K562 (cell line): ENCODE data around the gene POLR2L. TPM values are rescaled to one million over a fixed set of nuclear protein-coding genes. Genes with fewer than 3 reads are reported as not detected.

Source experiments
- BRD9 ChIP-seq: fragments of 450-650 bp; IDR thresholded peaks from 2 replicates; pipeline ENCODE4 v1.6.1; 2018; ENCODE audit warnings: low read depth; ENCODE audit not compliant: partially characterized antibody
- CBFB ChIP-seq: sonication (generic); formaldehyde crosslinking; IDR thresholded peaks from 2 replicates; pipeline ENCODE4 v1.4.0; 2020; ENCODE audit warnings: mild to moderate bottlenecking, missing genetic modification reagents
- CBX8 ChIP-seq: fragments of 200-600 bp; sonication (generic); IDR thresholded peaks from 2 replicates; pipeline ENCODE4 v1.6.1; 2012; ENCODE audit warnings: borderline replicate concordance, mixed run types, low read depth, mild to moderate bottlenecking, moderate library complexity, mixed read lengths, low read length, control low read depth, inconsistent platforms; ENCODE audit not compliant: poor library complexity, severe bottlenecking; ENCODE audit errors: extremely low read depth
- CREBBP ChIP-seq: IDR thresholded peaks from one replicate; pipeline ENCODE4 v1.6.1; 2012; ENCODE audit warnings: low read depth, mild to moderate bottlenecking, control low read depth, inconsistent platforms, low read length
- ETV5 ChIP-seq: sonication (generic); formaldehyde crosslinking; IDR thresholded peaks from 2 replicates; pipeline ENCODE4 v1.4.0; 2020; ENCODE audit warnings: low read depth, mild to moderate bottlenecking, missing genetic modification reagents
- GTF2A2 ChIP-seq: IDR thresholded peaks from 2 replicates; pipeline ENCODE4 v1.6.1; 2016; ENCODE audit warnings: mild to moderate bottlenecking, missing genetic modification characterization, missing compliant biosample characterization
- HNRNPK ChIP-seq: fragments of 200-400 bp; formaldehyde crosslinking; IDR thresholded peaks from one replicate; pipeline ENCODE4 v1.6.1; 2018; ENCODE audit warnings: mild to moderate bottlenecking, low read depth, low read length; ENCODE audit not compliant: poor library complexity, severe bottlenecking
- HNRNPL ChIP-seq: fragments of 200-400 bp; formaldehyde crosslinking; IDR thresholded peaks from 2 replicates; pipeline ENCODE4 v1.6.1; 2017; ENCODE audit warnings: low read depth, mild to moderate bottlenecking, low read length
- MCM5 ChIP-seq: fragments of 450-650 bp; IDR thresholded peaks from 2 replicates; pipeline ENCODE4 v1.6.1; 2016; ENCODE audit warnings: low read depth
- NKRF ChIP-seq: fragments of 450-650 bp; IDR thresholded peaks from 2 replicates; pipeline ENCODE4 v1.6.1; 2016; ENCODE audit warnings: borderline replicate concordance
- NR0B1 ChIP-seq: fragments of 450-650 bp; IDR thresholded peaks from one replicate; pipeline ENCODE4 v1.6.1; 2018; ENCODE audit warnings: mild to moderate bottlenecking, moderate library complexity; ENCODE audit not compliant: partially characterized antibody
- SNIP1 ChIP-seq: fragments of 450-650 bp; IDR thresholded peaks from 2 replicates; pipeline ENCODE4 v1.7.1; 2017; ENCODE audit warnings: low read depth, mild to moderate bottlenecking
- ZNF41 ChIP-seq: fragments of 250-450 bp; sonication (Bioruptor Pico); conservative IDR thresholded peaks from 2 replicates; pipeline ENCODE4 v1.4.0; 2020; ENCODE audit warnings: mild to moderate bottlenecking
- ZNF445 ChIP-seq: fragments of 250-450 bp; sonication (Bioruptor Pico); IDR thresholded peaks from 2 replicates; pipeline ENCODE4 v1.4.0; 2020; ENCODE audit warnings: low read depth, mild to moderate bottlenecking, moderate library complexity
- ZNF707 ChIP-seq: fragments of 250-450 bp; sonication (Bioruptor Pico); conservative IDR thresholded peaks from 2 replicates; pipeline ENCODE4 v1.8.0; 2022; ENCODE audit warnings: inconsistent platforms, mild to moderate bottlenecking, moderate library complexity
- ZNF778 ChIP-seq: fragments of 450-650 bp; formaldehyde crosslinking; IDR thresholded peaks from 2 replicates; pipeline ENCODE4 v1.4.0; 2020; ENCODE audit warnings: mild to moderate bottlenecking, moderate library complexity
- polyA plus RNA-seq, 8 experiments: library from polyadenylated mRNA; depleted of rRNA in 4 of 8; stranded (reverse) in 5 of 8; unstranded in 3 of 8; fragments of >200 nt; fragmentation: Nextera tagmentation in 2 of 8; fragmentation: Illumina TruSeq in 1 of 8; extraction: Ambion mirVana in 2 of 8; extraction: Trizol in 1 of 8; gene quantifications; 2 replicates each; pipeline versions ENCODE4 v1.2.1 to v1.2.3, GENCODE V29; 2011 to 2014; ENCODE audit warnings: inconsistent platforms in 1 of 8, missing spikeins in 1 of 8
- total RNA-seq, 7 experiments: library from RNA; depleted of rRNA in 6 of 7; stranded (reverse); fragments of >200 nt in 6 of 7; fragmentation: Illumina TruSeq in 2 of 7; extraction: Trizol in 2 of 7; gene quantifications; 2 replicates each; pipeline versions ENCODE4 v1.2.1 to v1.2.3, GENCODE V29; 2011 to 2021; ENCODE audit warnings: low replicate concordance in 1 of 7
- TF ChIP-seq, protein P1 (sequence below): fragments of 450-650 bp; IDR thresholded peaks from 2 replicates; pipeline ENCODE4 v1.6.1; 2016; ENCODE audit warnings: low read depth

Gene POLR2L
- total and polyA plus RNA-seq, 9 of the 15 experiments (the other 6 are each of a cell fraction or from before 2014, with no cell fraction given), result 38.3 to 688 (median 108) TPM

DNA sequence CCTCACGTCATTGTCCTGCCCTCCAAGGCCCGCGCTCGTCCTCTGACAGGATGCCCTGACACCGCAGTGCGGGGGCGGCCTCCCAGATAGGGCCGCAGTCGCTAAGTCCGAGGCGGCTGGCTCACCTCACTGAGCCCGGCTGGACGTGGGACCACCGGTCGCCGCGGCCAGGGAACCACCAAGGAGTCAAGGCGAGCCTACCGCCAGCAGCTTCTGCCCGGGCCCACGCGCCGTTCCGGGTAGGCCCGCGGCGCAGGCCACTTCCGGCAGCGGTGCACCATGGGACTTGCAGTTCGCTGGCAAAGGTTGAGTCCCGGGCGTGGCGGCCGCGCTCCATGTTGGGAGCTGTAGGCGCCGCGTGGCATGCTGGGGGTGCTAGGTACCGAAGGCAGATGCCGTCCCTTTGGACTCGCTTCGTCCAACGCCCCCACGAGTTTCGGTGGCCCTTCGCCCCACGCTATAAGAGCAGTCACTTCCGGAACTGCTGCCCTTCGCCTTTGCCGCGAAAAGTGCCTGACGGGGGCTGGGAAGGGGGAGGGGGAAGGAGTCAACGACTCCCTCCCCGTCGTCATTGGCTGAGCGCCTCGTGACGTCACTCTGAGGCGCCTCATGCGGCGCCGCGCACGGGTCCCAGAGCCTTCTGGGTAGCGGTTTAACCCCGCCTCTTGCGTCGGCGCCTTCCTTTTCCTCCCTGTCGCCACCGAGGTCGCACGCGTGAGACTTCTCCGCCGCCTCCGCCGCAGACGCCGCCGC, 32.9 kb downstream of the POLR2L start, which contains the start of gene RPLP2 (continued):
- TF ChIP-seq CBX8 (no peak), ZNF445 (CRISPR knock-in tag) (no peak), ZNF41 (CRISPR knock-in tag) (no peak), NKRF (peak; percentile 96), CREBBP (no peak), ZNF707 (CRISPR knock-in tag) (no peak), SNIP1 (no peak), CBFB (CRISPR knock-in tag) (peak; percentile 94), NR0B1 (no peak), MCM5 (no peak), HNRNPL (peak; percentile 90), HNRNPK (no peak), GTF2A2 (no peak), ZNF778 (CRISPR knock-in tag) (no peak), BRD9 (no peak), ETV5 (CRISPR knock-in tag) (peak; percentile 94)
- TF ChIP-seq, protein P1, sequence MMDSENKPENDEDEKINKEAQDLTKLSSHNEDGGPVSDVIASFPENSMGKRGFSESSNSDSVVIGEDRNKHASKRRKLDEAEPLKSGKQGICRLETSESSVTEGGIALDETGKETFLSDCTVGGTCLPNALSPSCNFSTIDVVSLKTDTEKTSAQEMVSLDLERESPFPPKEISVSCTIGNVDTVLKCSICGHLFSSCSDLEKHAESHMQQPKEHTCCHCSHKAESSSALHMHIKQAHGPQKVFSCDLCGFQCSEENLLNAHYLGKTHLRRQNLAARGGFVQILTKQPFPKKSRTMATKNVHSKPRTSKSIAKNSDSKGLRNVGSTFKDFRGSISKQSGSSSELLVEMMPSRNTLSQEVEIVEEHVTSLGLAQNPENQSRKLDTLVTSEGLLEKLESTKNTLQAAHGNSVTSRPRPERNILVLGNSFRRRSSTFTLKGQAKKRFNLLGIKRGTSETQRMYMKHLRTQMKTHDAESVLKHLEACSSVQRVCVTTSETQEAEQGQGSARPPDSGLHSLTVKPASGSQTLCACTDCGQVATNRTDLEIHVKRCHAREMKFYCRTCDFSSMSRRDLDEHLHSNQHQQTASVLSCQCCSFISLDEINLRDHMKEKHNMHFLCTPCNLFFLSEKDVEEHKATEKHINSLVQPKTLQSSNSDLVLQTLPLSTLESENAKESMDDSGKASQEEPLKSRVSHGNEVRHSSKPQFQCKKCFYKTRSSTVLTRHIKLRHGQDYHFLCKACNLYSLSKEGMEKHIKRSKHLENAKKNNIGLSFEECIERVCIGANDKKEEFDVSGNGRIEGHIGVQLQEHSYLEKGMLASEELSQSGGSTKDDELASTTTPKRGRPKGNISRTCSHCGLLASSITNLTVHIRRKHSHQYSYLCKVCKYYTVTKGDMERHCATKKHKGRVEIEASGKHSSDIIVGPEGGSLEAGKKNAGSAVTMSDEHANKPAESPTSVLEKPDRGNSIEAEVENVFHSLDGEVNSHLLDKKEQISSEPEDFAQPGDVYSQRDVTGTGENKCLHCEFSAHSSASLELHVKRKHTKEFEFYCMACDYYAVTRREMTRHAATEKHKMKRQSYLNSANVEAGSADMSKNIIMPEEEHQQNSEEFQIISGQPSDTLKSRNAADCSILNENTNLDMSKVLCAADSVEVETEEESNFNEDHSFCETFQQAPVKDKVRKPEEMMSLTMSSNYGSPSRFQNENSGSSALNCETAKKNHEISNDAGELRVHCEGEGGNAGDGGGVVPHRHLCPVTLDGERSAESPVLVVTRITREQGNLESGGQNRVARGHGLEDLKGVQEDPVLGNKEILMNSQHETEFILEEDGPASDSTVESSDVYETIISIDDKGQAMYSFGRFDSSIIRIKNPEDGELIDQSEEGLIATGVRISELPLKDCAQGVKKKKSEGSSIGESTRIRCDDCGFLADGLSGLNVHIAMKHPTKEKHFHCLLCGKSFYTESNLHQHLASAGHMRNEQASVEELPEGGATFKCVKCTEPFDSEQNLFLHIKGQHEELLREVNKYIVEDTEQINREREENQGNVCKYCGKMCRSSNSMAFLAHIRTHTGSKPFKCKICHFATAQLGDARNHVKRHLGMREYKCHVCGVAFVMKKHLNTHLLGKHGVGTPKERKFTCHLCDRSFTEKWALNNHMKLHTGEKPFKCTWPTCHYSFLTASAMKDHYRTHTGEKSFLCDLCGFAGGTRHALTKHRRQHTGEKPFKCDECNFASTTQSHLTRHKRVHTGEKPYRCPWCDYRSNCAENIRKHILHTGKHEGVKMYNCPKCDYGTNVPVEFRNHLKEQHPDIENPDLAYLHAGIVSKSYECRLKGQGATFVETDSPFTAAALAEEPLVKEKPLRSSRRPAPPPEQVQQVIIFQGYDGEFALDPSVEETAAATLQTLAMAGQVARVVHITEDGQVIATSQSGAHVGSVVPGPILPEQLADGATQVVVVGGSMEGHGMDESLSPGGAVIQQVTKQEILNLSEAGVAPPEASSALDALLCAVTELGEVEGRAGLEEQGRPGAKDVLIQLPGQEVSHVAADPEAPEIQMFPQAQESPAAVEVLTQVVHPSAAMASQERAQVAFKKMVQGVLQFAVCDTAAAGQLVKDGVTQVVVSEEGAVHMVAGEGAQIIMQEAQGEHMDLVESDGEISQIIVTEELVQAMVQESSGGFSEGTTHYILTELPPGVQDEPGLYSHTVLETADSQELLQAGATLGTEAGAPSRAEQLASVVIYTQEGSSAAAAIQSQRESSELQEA, result no peak
